Gastroesophageal sphincter (tissue), 4 donors: ENCODE measurements around the gene MAML2. TPM values are rescaled to one million over a fixed set of nuclear protein-coding genes. Genes with fewer than 3 reads are reported as not detected.

Experiments
- ATAC-seq: fragments of 150-250 bp; one replicate; pipeline ENCODE4 v1.9.1; 2016; ENCODE audit warnings: mild to moderate bottlenecking, moderate library complexity
- H3K27ac ChIP-seq, 4 donors: fragments of 200-600 bp; sonication (generic) in 3 of 4; 1 replicate in 3 of 4; 2 replicates in 1 of 4; pipeline ENCODE4 v1.5.1; 2016 to 2019
- H3K27me3 ChIP-seq: fragments of 200-600 bp; sonication (generic); one replicate; pipeline ENCODE4 v1.5.1; 2019
- H3K36me3 ChIP-seq, 2 donors: fragments of 200-600 bp; sonication (generic); one replicate each; pipeline ENCODE4 v1.5.1; 2019; ENCODE audit warnings: control low read depth in 1 of 2
- H3K4me1 ChIP-seq, 3 donors: fragments of 200-600 bp; sonication (generic); 1 replicate in 2 of 3; 2 replicates in 1 of 3; pipeline ENCODE4 v1.5.1; 2016 to 2019; ENCODE audit warnings: control low read depth in 2 of 3
- H3K4me3 ChIP-seq, 2 donors: fragments of 200-600 bp; sonication (generic); one replicate each; pipeline ENCODE4 v1.5.1; 2019; ENCODE audit warnings: mild to moderate bottlenecking in 1 of 2, moderate library complexity in 1 of 2
- H3K9me3 ChIP-seq, 3 donors: fragments of 200-600 bp; sonication (generic); one replicate each; pipeline ENCODE4 v1.5.1; 2017 to 2019; ENCODE audit warnings: control low read depth in 2 of 3
- EP300 ChIP-seq: sonication (generic); formaldehyde crosslinking; IDR thresholded peaks from one replicate; pipeline ENCODE4 v1.6.1; 2017; ENCODE audit warnings: antibody characterized with exemption, mild to moderate bottlenecking
- POLR2A ChIP-seq, 2 donors: fragments of 450-650 bp; IDR thresholded peaks; one replicate each; pipeline ENCODE4 v1.6.1; 2017; ENCODE audit warnings: antibody characterized with exemption in 2 of 2, mild to moderate bottlenecking in 2 of 2, moderate library complexity in 1 of 2
- POLR2AphosphoS5 ChIP-seq: sonication (generic); formaldehyde crosslinking; IDR thresholded peaks from one replicate; pipeline ENCODE4 v1.6.1; 2017; ENCODE audit warnings: antibody characterized with exemption
- WGBS, 2 donors: methylation state at CpG; one replicate each; pipeline ENCODE4 v1.1.5; 2018; ENCODE audit warnings: low coverage in 1 of 2; 5-methylcytosine and 5-hydroxymethylcytosine counted together
- total RNA-seq, 4 donors: library from RNA; depleted of rRNA; stranded (reverse); fragments of >200 nt; gene quantifications; one replicate each; pipeline ENCODE4 v1.1.0, GENCODE V29; 2016
- TF ChIP-seq, protein P1 (sequence below), 4 experiments: fragments of 200-600 bp in 2 of 4; fragments of 450-650 bp in 2 of 4; sonication (generic) in 1 of 4; IDR thresholded peaks; one replicate each; pipeline ENCODE4 v1.5.1; 2017 to 2019; ENCODE audit warnings: antibody characterized with exemption in 4 of 4, mild to moderate bottlenecking in 2 of 4, moderate library complexity in 2 of 4

The MAML2 gene
- total RNA-seq, 4 donors from 2014 or later: 15.8 to 31.8 (median 23.7) TPM

DNA sequence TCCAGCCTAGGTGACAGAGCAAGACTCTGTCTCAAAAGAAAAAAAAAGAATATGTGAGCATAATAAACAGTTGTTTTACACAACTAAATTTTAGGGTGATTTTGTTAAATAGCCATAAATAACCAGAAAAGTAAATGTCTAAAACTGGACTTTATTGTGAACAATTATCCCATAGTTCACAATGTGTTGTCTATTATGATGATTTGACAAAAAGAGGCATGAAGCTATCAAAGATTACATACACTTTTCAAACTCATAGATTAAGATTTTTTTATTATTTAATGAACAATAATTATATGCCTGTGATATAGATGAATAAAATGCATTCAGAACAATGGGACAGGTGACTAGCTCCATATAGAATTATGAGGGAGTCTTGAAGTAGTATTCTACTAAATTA lies 392.1 kb downstream of the MAML2 start:
- Histone ChIP-seq H3K27ac (no peak overlapping the region), H3K36me3 (no peaks in the 10 kb centered on the region), H3K27me3 (no peaks in the 10 kb centered on the region), H3K9me3 (no peaks in the 10 kb centered on the region), H3K4me1 (no peaks in the 10 kb centered on the region), H3K4me3 (no peak overlapping the region)
- TF ChIP-seq POLR2A (IDR thresholded peaks at IDR 0.05) (no peak), POLR2AphosphoS5 (no peak), EP300 (no peak)
- TF ChIP-seq, protein P1, sequence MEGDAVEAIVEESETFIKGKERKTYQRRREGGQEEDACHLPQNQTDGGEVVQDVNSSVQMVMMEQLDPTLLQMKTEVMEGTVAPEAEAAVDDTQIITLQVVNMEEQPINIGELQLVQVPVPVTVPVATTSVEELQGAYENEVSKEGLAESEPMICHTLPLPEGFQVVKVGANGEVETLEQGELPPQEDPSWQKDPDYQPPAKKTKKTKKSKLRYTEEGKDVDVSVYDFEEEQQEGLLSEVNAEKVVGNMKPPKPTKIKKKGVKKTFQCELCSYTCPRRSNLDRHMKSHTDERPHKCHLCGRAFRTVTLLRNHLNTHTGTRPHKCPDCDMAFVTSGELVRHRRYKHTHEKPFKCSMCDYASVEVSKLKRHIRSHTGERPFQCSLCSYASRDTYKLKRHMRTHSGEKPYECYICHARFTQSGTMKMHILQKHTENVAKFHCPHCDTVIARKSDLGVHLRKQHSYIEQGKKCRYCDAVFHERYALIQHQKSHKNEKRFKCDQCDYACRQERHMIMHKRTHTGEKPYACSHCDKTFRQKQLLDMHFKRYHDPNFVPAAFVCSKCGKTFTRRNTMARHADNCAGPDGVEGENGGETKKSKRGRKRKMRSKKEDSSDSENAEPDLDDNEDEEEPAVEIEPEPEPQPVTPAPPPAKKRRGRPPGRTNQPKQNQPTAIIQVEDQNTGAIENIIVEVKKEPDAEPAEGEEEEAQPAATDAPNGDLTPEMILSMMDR (IDR thresholded peaks at IDR 0.05): no peak
- no peak for ATAC-seq

DNA sequence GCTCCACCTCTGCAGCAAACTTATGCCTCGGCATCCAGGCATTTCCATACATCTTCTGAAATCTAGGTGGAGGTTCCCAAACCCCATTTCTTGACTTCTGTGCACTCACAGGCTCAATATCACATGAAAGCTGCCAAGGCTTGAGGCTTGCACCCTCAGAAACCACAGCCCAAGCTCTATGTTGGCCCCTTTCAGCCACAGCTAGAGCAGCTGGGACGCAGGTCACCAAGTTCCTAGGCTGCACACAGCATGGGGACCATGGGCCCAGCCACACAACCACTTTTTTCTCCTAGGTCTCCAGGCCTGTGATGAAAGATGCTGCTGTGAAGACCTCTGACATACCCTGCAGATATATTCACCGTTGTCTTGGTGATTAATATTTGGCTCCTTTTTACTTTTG lies 394.4 kb downstream of the MAML2 start:
- Histone ChIP-seq H3K4me3 (no peak overlapping the region), H3K27me3 (no peaks in the 10 kb centered on the region), H3K36me3 (no peaks in the 10 kb centered on the region), H3K27ac (no peak overlapping the region), H3K4me1 (no peaks in the 10 kb centered on the region), H3K9me3 (peaks cover 0 to 7% (median 0%) of the 10 kb centered on the region in 3 donors)
- ATAC-seq: no peak
- WGBS, 2 donors: 92 to 100% methylated on average over 1 to 2 of the region's 3 CpGs
- TF ChIP-seq POLR2A (IDR thresholded peaks at IDR 0.05) (no peak), POLR2AphosphoS5 (no peak), EP300 (no peak)
- TF ChIP-seq, protein P1 (IDR thresholded peaks at IDR 0.05): no peak

DNA sequence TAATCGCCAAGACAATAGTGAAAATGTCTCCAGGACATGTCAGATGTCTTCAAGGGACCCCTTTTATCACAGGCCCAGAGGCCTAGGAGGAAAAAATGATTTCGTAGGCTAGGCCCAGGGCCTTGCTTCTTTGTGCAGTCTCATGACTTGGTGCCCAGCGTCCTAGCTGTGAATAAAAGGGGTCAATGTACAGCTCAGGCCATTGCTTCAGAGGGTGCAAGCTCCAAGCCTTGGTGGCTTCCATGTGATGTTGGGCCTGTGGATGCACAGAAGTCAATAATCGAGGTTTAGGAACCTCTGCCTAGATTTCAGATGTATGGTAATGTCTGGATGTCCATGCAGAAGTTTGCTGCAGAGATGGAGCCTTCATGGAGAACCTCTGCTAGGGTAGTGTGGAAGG lies 398.4 kb downstream of the MAML2 start:
- ATAC-seq: no peak
- no peaks in the 10 kb centered on the region for H3K36me3 ChIP-seq
- H3K4me3 ChIP-seq: no peak overlapping the region
- WGBS, 2 donors: 96 to 100% methylated on average over 1 to 3 of the region's 4 CpGs
- H3K27me3 ChIP-seq: no peaks in the 10 kb centered on the region
- H3K4me1 ChIP-seq: no peaks in the 10 kb centered on the region
- TF ChIP-seq EP300 (no peak), POLR2AphosphoS5 (no peak), POLR2A (IDR thresholded peaks at IDR 0.05) (no peak)
- TF ChIP-seq, protein P1 (IDR thresholded peaks at IDR 0.05): no peak
- no peak overlapping the region for H3K27ac ChIP-seq
- H3K9me3 ChIP-seq: peaks cover 0 to 7% (median 0%) of the 10 kb centered on the region in 3 donors

DNA sequence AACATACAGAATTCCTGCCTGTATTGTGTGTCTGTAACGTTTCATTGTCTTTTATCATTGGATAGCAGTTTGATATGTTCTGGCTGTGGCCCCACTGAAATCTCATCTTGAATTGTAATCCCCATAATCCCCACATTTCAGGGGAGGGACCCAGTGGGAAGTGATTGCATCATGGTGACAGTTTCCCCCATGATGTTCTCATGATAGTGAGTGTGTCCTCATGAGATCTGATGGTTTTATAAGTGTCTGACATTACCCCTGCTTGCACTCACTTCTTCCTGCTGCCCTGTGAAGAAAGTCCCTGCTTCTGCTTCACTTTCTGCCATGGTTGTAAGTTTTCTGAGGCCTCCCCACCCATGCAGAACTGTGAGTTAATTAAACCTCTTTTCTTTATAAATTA lies 399.4 kb downstream of the MAML2 start:
- H3K27ac ChIP-seq: no peak overlapping the region
- H3K27me3 ChIP-seq: no peaks in the 10 kb centered on the region
- H3K9me3 ChIP-seq: peaks cover 0 to 7% (median 0%) of the 10 kb centered on the region in 3 donors
- no peak overlapping the region for H3K4me3 ChIP-seq
- TF ChIP-seq, protein P1 (IDR thresholded peaks at IDR 0.05): no peak
- ATAC-seq: no peak
- no peaks in the 10 kb centered on the region for H3K4me1 ChIP-seq
- 69 to 89% methylated on average over 1 of the region's 1 CpG for WGBS, 2 donors
- no peaks in the 10 kb centered on the region for H3K36me3 ChIP-seq

DNA sequence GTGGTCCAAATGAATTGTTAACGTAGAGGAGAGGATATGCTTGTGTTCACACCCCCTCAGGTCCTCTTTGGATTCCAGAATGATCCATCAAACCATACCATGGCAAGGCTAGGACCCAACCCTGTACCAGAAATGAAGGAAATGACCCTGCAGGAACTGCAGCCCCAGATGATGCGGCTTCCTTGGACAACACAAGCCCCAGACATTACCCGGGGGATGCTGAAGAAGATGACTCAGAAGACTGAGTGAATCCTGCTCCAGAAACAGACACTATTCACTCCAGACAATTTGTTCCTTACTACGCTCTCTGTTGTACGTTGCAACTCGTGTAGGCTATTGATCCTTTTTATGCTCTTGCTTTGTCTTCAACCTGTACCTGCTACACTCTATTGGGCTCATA lies 403.9 kb downstream of the MAML2 start:
- Histone ChIP-seq H3K27ac (no peak overlapping the region), H3K9me3 (no peaks in the 10 kb centered on the region), H3K27me3 (no peaks in the 10 kb centered on the region), H3K4me1 (no peaks in the 10 kb centered on the region), H3K4me3 (no peak overlapping the region), H3K36me3 (no peaks in the 10 kb centered on the region)
- WGBS, 2 donors: 65 to 88% methylated on average over 5 to 6 of the region's 6 CpGs
- no peak for ATAC-seq
- TF ChIP-seq POLR2A (IDR thresholded peaks at IDR 0.05) (no peak), EP300 (no peak)

DNA sequence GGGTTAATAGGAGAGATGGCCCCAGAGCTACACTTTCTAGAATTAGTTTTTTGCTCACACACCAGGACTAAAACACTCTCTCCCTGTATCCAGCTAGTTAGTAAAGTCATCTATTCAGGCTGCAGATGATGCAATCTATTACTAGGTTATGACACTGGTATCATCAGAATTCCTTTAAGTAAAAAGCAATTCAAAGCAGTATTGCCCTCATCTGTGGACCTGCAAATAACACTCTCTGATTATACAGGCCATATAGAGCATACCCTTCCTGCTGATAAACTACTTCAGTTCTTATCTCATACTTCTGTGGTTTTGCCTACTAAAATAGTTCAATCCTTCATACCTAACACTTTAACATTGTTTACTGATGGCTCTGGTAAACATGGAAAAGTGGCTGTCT lies 405.6 kb downstream of the MAML2 start:
- H3K9me3 ChIP-seq: no peaks in the 10 kb centered on the region
- no peaks in the 10 kb centered on the region for H3K27me3 ChIP-seq
- H3K27ac ChIP-seq: no peak overlapping the region
- no peaks in the 10 kb centered on the region for H3K4me1 ChIP-seq
- H3K4me3 ChIP-seq: no peak overlapping the region
- H3K36me3 ChIP-seq: no peaks in the 10 kb centered on the region
- ATAC-seq: no peak
- no peak for TF ChIP-seq EP300
- TF ChIP-seq, protein P1 (IDR thresholded peaks at IDR 0.05): no peak
